Fibroblast of peridontal ligament (primary cell): ENCODE measurements around the gene BNIPL.

Experiments
- DNase-seq: peaks from one replicate; pipeline ENCODE4 v3.0.0-alpha.2; 2010; ENCODE audit errors: extremely low read depth

Gene BNIPL

GRCh38 chr1:151009674-151010345, 26.6 kb upstream of the BNIPL start:
- no peak for DNase-seq

DNA sequence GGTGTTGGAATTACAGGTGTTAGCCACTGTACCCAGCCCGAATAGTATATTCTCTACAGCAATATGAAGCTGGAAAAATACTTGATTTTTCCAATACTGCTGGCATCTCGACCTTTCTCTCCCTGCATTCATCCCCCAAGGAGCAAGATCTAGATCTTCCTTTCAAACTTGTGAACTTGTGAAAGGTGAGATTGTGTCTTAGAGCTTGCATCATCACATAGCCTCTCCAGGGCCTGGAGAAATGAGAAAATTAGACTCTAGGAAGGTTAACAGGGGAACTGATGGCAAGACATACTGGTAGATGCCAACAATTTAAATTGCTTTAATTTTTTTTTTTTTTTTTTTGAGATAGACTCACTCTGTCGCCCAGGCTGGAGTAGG, 26.1 kb upstream of the BNIPL start:
- DNase-seq, result no peak

DNA sequence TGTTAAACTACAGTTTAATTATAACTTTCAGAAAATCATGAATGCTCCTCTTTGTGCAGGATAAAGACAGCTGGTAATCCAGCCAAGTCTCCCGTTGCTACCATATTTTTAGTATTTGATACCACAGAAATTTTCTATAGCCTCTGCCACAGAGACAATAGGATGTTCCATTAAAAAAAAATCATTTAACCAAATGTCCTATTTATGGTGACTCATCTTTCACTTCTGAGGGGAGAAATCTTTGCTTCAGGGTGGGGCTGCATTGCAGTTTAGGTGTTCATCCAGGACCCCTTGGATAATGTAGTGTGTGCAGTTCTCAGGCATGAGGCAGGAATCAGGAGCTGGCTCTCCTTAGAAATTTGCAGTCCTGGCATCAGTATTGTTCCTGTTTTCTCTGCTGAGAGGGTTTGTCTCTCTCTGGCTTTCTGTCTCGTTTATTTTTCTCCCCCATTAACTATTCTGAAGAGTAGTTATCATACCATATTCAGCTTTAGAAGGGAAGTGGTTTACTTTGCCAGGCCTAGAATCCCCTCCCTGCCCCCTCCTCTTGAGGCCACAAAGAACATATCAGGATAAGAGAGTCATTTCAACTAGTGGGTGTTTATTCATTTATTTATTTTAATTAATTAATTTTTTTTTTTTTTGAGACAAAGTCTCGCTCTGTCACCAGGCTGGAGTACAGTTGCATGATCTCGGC, 25.1 kb upstream of the BNIPL start:
- DNase-seq, result no peak

DNA sequence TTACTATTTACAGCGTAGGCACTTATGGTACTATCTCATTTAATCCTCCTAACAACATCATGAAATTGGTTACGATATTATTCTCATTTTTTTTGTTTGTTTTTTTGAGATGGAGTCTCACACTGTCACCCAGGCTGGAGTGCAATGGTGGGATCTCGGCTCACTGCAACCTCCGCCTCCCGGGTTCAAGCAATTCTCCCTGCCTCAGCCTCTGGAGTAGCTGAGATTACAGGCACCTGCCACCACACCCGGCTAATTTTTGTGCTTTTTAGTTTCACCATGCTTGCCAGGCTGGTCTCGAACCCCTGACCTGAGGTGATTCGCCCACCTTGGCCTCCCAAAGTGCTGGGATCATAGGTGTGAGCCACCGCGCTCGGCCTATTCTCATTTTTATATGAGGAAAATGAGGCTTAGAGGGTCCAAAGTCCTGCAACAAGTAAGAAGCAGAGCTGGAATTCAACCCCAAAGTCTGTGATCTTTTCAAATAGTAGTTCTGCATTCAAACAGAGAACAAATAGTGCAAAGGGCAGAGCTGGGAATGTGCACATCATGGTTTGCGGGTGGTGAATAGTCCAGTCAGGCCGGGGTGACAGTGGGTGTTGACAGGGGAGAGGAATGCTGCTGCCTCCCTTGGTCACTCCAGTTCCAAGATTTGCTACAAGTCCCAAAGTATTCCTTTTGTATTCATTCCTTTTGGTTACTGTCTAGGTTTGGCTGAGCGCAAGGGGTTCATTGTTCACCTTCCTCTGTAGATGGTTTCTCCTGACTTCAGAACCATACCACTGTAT, 23.5 kb upstream of the BNIPL start:
- no peak for DNase-seq

- peak; percentile 29 for DNase-seq
These were observed 22.9 kb upstream of the BNIPL start for GRCh38 chr1:151013518-151013917.

DNA sequence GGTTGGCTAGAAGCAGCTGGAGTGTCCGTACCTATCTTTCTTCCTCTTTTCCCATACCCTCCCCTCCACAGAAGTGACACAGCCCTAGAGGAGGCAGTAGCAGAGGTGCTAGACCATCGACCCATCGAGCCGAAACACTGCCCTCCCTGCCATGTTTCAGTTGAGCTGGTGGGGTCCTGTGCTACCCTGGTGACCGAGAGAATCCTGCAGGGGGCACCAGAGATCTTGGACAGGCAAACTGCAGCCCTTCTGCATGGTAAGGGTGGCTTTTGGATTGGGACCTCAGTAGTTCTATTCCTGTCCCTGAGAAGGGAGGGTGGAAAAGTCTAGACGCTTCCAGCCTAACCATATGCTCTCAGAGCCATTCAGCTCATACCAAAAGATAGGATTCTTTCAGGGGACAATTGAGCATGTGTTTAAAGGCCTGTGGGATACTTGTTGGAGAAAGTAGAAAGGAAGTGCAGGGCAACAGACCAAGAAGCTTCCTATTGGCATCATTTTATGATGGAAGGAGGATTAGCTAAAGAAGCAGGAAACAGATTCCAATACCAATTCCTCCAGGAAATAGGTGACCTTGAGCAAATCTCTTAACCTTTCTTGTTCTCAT, 11.7 kb upstream of the BNIPL start:
- peak; percentile 68 for DNase-seq

- DNase-seq, result no peak
These were observed 9.9 kb upstream of the BNIPL start for GRCh38 chr1:151026460-151026859.

DNA sequence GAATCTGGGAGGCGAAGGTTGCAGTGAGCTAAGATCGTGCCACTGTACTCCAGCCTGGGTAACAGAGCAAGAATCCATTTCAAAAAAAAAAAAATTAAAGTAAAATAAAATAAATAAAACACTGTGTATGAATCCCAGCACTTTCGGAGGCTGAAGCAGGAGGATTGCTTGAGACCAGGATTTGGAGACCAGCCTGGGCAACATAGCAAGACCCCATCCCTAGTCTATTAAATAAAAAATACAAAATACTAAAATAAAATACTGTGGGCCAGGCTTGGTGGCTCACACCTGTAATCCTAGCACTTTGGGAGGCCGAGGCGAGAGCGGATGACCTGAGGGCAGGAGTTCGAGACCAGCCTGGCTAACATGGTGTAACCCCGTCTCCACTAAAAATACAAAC, 4.2 kb upstream of the BNIPL start:
- DNase-seq, result no peak

DNA sequence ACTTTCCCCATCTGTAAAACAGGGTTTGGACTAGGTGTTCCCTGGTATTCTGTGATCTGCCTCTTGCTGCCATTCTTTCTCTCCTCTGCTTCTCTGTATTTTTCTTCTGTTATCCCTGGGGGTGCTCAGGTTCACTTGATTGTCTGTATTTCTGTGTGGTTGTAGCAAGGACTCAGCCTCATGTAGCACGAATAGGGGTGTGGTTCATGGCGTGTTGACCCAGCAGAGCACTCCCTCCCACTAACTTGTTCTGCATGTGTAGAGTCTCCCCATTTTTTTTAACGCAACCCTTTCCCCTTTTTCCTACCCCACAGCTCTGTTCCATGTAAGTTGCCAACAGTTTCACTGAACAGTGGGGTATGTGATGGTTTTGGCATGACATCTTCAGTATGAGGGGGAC, 1.2 kb upstream of the BNIPL start:
- DNase-seq, result no peak

- no peak for DNase-seq
These were observed 646 bp downstream of the BNIPL start for GRCh38 chr1:151037032-151037431.

- no peak for DNase-seq
These were observed 3.1 kb downstream of the BNIPL start for GRCh38 chr1:151039521-151039920.

GRCh38 chr1:151043163-151043562, 6.8 kb downstream of the BNIPL start:
- DNase-seq, result no peak

GRCh38 chr1:151047591-151047924, 11.2 kb downstream of the BNIPL start, which contains the start of gene C1orf56:
C1orf56 (plus strand) TSS chr1:151047751; CDS start chr1:151047848, 97 bp downstream.
- peak; percentile 62 for DNase-seq

- peak; percentile 47 for DNase-seq
These were observed 11.7 kb downstream of the BNIPL start for GRCh38 chr1:151047925-151048644.

DNA sequence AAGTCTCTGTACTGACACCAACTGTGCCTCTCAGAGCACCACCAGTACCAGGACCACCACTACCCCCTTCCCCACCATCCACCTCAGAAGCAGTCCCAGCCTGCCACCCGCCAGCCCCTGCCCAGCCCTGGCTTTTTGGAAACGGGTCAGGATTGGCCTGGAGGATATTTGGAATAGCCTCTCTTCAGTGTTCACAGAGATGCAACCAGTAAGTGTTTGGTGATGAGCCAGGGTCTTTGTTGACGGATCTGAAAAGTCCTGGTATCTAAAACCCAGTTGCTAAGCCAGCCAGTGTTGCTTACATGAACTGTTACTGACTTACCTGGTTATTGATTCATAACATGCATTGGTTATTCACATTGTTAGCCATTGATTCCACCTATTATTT, 12.3 kb downstream of the BNIPL start:
- no peak for DNase-seq

- no peak for DNase-seq
These were observed 13.1 kb downstream of the BNIPL start for GRCh38 chr1:151049458-151049857.

DNA sequence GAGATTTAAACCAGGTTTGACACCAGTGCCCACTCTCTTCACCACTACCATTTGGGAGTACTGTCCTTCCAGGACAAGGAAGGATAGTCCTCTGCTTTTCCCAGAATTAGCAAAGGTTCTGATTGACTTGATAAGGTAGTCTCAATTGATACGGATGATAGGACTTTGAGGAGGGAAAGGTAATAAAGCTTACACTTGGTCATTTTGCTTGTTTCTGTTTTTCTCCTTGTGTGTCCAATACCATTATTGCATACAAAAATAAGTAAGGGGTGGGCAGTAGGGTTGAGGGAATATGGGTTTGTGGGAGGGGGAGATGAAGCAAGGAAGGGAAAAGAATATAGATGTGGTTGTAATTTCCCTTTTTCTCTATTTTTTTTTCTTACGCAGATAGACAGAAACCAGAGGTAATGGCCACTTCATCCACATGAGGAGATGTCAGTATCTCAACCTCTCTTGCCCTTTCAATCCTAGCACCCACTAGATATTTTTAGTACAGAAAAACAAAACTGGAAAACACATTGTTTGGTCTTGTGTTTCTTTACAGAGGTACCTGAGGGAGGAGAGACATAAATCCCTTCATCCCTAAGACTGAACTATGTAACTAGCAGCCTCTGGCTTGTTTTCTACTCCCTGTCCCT, 13.8 kb downstream of the BNIPL start:
- no peak for DNase-seq

DNA sequence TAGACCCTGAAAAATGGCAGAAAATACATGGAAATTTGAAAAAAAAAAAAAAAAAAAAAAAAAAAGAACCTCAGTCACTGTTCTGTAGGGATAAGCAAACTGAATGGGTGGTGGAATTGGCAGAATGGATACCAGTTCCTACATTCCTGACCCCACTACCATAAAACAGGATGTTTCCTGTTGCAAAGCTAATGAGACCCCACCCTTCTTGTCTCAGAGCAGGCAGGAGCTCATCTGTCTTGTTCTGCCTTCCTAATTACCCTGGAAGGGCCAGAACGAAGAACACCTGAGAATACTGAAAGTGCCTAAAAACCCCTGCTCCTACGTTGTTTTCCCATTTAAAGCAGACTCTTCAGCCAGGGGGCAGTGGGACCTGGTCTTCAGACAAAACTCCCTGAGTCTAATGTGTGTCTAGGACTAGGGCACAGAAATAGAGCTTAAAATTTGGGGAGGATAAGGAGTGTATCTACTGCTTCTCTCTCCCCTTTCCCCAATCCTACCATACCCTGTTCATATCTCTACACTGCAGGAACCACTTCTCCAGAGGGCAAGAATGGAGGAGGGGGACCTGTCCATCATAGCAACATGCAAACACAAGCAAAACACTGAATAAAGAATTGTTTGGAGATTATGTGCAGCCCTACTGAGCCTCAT, 15.1 kb downstream of the BNIPL start:
- DNase-seq, result no peak

- DNase-seq, result no peak
These were observed 18.7 kb downstream of the BNIPL start for GRCh38 chr1:151054971-151055547.

DNA sequence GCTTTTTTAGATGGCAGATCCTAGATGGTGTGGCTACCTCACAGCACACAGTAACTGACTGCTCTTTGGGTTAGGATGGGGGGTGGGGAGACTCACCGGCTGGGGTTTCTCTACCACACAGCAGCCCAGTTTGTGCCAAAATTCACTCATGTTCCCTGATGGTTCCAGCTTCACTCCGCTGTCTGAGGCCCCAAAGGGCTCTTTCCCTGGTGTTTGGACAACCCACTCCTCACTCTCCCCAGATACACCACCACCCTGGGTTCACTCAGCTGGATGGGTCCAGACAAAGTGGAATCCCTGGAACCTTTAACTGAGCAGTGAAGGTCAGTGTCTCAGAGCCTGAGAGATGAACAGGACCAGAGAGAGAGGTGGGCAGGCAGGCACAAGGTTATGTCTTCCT, 19.2 kb downstream of the BNIPL start:
- no peak for DNase-seq
